Measurements from ENCODE around the gene ALDH18A1. TPM values are rescaled to one million over a fixed set of nuclear protein-coding genes. Genes with fewer than 3 reads are reported as not detected.

The ALDH18A1 gene
- polyA plus RNA-seq, 1 donor from 2014 or later, result 45.7 TPM

DNA sequence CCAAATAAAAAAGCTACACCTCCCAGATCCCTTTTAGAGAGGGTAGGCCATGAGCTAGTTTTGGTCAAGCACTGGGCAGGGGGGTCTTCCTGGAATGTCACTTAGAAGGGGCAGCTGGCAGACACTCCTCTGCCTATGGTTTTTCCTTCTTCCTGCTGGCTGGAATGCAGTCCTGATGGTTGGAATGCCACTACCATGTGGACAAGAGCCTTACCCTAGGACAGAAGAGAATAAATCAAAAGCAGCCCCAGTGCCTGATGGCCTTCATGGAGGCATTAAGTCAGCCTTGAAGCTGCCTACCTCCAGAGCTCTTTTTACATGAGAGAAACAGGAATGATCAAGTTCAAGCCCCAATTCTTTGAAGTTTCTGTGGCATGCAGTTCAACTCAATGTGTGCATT, 51.9 kb downstream of the ALDH18A1 start:
- Histone ChIP-seq H3K9me3 (ENCODE audit: low read length) (no peaks in the 10 kb centered on the region), H3K27me3 (ENCODE audit: insufficient read depth, low read depth, low read length) (no peaks in the 10 kb centered on the region), H3K36me3 (ENCODE audit: insufficient read depth, low read length) (no peaks in the 10 kb centered on the region), H4K20me1 (ENCODE audit: insufficient read depth) (no peaks in the 10 kb centered on the region), H3K4me2 (ENCODE audit: low read length) (no peak overlapping the region), H3K27ac (ENCODE audit: low read length) (no peak overlapping the region), H3F3A (ENCODE audit: insufficient read depth, low read length, poor library complexity, severe bottlenecking) (no peaks in the 10 kb centered on the region), H3K9ac (ENCODE audit: low read length) (no peak overlapping the region), H2AFZ (ENCODE audit: low read depth, low read length) (no peak overlapping the region), H3K9me2 (ENCODE audit: insufficient read depth, low read length) (no peaks in the 10 kb centered on the region), H3K79me2 (replicated peaks; ENCODE audit: insufficient read depth, low read length) (no peaks in the 10 kb centered on the region), H3K4me3 (ENCODE audit: low read length) (no peak overlapping the region)
- no peak for TF ChIP-seq POLR2AphosphoS5 (IDR thresholded peaks at IDR 0.05)
- TF ChIP-seq TAF1 (IDR thresholded peaks at IDR 0.05; ENCODE audit: low read depth), result no peak
- TF ChIP-seq, protein P1, sequence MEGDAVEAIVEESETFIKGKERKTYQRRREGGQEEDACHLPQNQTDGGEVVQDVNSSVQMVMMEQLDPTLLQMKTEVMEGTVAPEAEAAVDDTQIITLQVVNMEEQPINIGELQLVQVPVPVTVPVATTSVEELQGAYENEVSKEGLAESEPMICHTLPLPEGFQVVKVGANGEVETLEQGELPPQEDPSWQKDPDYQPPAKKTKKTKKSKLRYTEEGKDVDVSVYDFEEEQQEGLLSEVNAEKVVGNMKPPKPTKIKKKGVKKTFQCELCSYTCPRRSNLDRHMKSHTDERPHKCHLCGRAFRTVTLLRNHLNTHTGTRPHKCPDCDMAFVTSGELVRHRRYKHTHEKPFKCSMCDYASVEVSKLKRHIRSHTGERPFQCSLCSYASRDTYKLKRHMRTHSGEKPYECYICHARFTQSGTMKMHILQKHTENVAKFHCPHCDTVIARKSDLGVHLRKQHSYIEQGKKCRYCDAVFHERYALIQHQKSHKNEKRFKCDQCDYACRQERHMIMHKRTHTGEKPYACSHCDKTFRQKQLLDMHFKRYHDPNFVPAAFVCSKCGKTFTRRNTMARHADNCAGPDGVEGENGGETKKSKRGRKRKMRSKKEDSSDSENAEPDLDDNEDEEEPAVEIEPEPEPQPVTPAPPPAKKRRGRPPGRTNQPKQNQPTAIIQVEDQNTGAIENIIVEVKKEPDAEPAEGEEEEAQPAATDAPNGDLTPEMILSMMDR (IDR thresholded peaks at IDR 0.05; ENCODE audit: poor library complexity, severe bottlenecking), result no peak
- TF ChIP-seq, protein P2, sequence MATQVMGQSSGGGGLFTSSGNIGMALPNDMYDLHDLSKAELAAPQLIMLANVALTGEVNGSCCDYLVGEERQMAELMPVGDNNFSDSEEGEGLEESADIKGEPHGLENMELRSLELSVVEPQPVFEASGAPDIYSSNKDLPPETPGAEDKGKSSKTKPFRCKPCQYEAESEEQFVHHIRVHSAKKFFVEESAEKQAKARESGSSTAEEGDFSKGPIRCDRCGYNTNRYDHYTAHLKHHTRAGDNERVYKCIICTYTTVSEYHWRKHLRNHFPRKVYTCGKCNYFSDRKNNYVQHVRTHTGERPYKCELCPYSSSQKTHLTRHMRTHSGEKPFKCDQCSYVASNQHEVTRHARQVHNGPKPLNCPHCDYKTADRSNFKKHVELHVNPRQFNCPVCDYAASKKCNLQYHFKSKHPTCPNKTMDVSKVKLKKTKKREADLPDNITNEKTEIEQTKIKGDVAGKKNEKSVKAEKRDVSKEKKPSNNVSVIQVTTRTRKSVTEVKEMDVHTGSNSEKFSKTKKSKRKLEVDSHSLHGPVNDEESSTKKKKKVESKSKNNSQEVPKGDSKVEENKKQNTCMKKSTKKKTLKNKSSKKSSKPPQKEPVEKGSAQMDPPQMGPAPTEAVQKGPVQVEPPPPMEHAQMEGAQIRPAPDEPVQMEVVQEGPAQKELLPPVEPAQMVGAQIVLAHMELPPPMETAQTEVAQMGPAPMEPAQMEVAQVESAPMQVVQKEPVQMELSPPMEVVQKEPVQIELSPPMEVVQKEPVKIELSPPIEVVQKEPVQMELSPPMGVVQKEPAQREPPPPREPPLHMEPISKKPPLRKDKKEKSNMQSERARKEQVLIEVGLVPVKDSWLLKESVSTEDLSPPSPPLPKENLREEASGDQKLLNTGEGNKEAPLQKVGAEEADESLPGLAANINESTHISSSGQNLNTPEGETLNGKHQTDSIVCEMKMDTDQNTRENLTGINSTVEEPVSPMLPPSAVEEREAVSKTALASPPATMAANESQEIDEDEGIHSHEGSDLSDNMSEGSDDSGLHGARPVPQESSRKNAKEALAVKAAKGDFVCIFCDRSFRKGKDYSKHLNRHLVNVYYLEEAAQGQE (IDR thresholded peaks at IDR 0.05; ENCODE audit: borderline replicate concordance), result no peak
- no peak for TF ChIP-seq EP300 (conservative IDR thresholded peaks at IDR 0.05; ENCODE audit: poor library complexity, severe bottlenecking)
- TF ChIP-seq EZH2 (IDR thresholded peaks at IDR 0.05; ENCODE audit: borderline replicate concordance, insufficient read depth, low read length, poor library complexity, severe bottlenecking), result no peak
- no peak for TF ChIP-seq SMC3 (conservative IDR thresholded peaks at IDR 0.05; ENCODE audit: poor library complexity)
- TF ChIP-seq RAD21 (conservative IDR thresholded peaks at IDR 0.05), result no peak
- TF ChIP-seq MXI1 (conservative IDR thresholded peaks at IDR 0.05; ENCODE audit: poor library complexity, severe bottlenecking), result no peak

DNA sequence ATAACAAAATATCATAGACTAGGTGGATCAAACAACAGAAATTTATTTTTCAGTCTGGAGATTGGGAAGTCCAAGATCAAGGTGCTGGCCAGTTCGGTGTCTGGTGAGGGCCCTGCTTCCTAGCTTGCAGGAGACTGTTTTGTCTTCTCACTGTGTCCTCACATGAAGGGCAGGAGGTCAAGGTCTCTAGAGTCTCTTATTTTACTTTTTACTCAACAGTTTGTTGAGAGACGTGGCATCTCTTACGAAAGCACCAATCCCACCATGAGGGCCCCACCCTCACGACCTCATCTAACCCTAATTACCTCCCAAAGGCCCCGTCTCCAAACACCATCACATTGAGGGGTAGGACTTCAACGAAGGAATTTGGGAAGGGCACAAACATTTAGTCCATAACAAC, 54.1 kb downstream of the ALDH18A1 start:
- H3K36me3 ChIP-seq (ENCODE audit: insufficient read depth, low read length), result no peaks in the 10 kb centered on the region
- H3K9ac ChIP-seq (ENCODE audit: low read length), result no peak overlapping the region
- no peaks in the 10 kb centered on the region for H3K9me3 ChIP-seq (ENCODE audit: low read length)
- H3K79me2 ChIP-seq (replicated peaks; ENCODE audit: insufficient read depth, low read length), result no peaks in the 10 kb centered on the region
- H3K4me2 ChIP-seq (ENCODE audit: low read length), result no peak overlapping the region
- H3K27ac ChIP-seq (ENCODE audit: low read length), result no peak overlapping the region
- H3K27me3 ChIP-seq (ENCODE audit: insufficient read depth, low read depth, low read length), result no peaks in the 10 kb centered on the region
- H3F3A ChIP-seq (ENCODE audit: insufficient read depth, low read length, poor library complexity, severe bottlenecking), result no peaks in the 10 kb centered on the region
- no peaks in the 10 kb centered on the region for H4K20me1 ChIP-seq (ENCODE audit: insufficient read depth)
- no peak overlapping the region for H3K4me3 ChIP-seq (ENCODE audit: low read length)
- TF ChIP-seq POLR2AphosphoS5 (IDR thresholded peaks at IDR 0.05) (no peak), TAF1 (IDR thresholded peaks at IDR 0.05; ENCODE audit: low read depth) (no peak), MXI1 (conservative IDR thresholded peaks at IDR 0.05; ENCODE audit: poor library complexity, severe bottlenecking) (no peak), RAD21 (conservative IDR thresholded peaks at IDR 0.05) (no peak), SMC3 (conservative IDR thresholded peaks at IDR 0.05; ENCODE audit: poor library complexity) (no peak), EP300 (conservative IDR thresholded peaks at IDR 0.05; ENCODE audit: poor library complexity, severe bottlenecking) (no peak), EZH2 (IDR thresholded peaks at IDR 0.05; ENCODE audit: borderline replicate concordance, insufficient read depth, low read length, poor library complexity, severe bottlenecking) (no peak)
- TF ChIP-seq, protein P1 (IDR thresholded peaks at IDR 0.05; ENCODE audit: poor library complexity, severe bottlenecking), result no peak
- TF ChIP-seq, protein P2 (IDR thresholded peaks at IDR 0.05; ENCODE audit: borderline replicate concordance), result no peak
- H3K9me2 ChIP-seq (ENCODE audit: insufficient read depth, low read length), result no peaks in the 10 kb centered on the region
- H2AFZ ChIP-seq (ENCODE audit: low read depth, low read length), result no peak overlapping the region

Measured in neural cell (in vitro differentiated cells).